ENCODE results near the gene LRRC74A.

Gene LRRC74A

DNA sequence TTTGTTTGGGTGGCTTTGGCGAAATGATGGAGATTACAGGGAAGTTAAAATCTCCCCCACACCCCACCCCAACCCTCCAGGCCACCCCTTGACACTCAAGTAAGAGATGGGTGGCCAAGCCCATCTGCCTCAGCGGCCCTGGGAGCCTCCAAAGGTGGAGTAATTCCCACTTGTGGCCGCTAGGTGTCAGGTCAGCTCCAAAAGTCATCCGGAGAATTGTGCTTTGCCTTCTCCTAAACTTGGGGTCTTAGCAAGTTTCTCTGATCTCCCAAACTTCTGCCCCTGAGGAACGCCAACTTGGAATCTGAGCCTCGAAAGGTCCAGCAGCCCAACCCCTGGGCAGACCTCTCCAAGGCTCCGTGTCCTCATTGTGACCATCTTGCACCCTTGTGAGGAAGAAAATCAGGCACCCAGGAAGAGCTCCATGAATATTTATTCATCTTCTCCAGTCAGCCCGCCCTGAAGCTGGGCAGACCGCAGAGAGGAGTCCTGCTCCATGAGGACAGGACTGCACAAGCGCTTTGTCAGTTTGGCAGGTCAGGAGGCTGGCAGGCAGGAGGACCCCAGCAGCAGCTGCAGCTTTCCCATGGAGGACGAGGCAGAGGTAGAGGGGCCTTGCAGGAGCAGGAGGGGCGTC is 46.7 kb downstream of the LRRC74A start:
- H3K4me3 ChIP-seq (replicated peaks; ENCODE audit: low read depth, low read length) = no peak overlapping the region
- no peak for DNase-seq (ENCODE audit: extremely low read depth, low read depth)
- TF ChIP-seq, protein P1, sequence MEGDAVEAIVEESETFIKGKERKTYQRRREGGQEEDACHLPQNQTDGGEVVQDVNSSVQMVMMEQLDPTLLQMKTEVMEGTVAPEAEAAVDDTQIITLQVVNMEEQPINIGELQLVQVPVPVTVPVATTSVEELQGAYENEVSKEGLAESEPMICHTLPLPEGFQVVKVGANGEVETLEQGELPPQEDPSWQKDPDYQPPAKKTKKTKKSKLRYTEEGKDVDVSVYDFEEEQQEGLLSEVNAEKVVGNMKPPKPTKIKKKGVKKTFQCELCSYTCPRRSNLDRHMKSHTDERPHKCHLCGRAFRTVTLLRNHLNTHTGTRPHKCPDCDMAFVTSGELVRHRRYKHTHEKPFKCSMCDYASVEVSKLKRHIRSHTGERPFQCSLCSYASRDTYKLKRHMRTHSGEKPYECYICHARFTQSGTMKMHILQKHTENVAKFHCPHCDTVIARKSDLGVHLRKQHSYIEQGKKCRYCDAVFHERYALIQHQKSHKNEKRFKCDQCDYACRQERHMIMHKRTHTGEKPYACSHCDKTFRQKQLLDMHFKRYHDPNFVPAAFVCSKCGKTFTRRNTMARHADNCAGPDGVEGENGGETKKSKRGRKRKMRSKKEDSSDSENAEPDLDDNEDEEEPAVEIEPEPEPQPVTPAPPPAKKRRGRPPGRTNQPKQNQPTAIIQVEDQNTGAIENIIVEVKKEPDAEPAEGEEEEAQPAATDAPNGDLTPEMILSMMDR (IDR thresholded peaks at IDR 0.05; ENCODE audit: low read depth, low read length, missing control alignments) = peak; percentile 82

DNA sequence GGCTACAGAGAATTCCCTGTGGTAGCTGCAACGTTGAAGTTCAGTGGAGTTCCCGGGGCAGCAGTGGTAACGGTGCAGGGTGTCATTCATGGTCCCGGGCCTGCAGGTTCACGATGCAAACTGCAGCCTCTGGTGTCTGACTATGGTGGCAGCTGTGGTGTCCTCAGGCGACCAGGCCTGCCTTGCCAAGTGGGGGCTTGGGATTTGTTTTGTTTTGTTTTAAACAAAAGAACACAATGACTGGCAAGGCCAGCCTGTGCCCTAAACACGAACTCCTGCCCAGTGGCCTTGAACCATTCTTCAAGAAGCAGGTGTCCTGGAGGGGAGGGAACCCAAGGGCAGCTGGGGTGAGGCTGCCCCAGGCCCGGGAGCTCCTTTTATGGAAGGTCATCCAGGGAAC is 48.5 kb downstream of the LRRC74A start:
- TF ChIP-seq, protein P1 (IDR thresholded peaks at IDR 0.05; ENCODE audit: low read depth, low read length, missing control alignments) = no peak
- no peak for DNase-seq (ENCODE audit: extremely low read depth, low read depth)
- no peak overlapping the region for H3K4me3 ChIP-seq (replicated peaks; ENCODE audit: low read depth, low read length)

DNA sequence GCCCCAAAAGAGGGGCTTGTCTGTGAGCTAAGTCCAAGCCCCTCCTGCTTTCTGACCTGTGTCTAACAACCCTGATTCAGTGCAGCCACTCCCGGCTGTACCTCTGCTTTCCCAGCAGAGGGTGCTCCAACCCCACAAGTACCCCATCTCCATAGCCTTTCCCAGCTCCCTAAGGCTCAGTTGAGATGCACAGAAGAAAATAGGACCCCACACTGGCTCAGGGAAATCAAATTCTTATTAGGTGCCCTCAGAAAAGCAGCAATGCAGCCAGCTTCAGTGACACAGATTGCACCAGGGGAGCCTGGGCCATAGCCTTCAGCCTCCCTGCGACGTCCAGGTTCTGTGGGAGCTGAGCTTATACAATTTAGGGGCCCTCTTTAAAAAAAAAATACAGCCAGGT is 49.9 kb downstream of the LRRC74A start:
- peak; percentile 41 for DNase-seq (ENCODE audit: extremely low read depth, low read depth)

DNA sequence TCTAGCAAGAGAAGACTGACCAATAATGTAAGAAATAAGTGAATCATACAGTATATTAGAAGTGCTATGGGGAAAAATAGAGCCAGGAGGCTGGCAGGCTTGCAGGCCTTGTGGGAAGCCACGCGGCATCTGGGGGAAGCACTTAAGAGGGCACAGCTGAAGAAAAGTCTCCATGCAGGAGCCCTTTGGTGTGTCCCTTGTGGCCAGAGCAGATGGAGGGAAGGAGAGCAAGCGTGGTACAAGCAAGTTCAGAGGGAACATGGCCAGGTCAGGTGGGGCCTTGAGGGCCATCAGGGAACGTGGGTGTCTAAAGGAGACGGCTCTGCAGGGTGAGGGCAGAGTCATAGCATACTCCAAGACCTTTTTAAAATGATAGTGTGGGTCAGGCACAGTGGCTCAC is 51.7 kb downstream of the LRRC74A start:
- no peak overlapping the region for H3K4me3 ChIP-seq (replicated peaks; ENCODE audit: low read depth, low read length)
- TF ChIP-seq, protein P1 (IDR thresholded peaks at IDR 0.05; ENCODE audit: low read depth, low read length, missing control alignments) = no peak
- DNase-seq (ENCODE audit: extremely low read depth, low read depth) = no peak

More for the DNA sequence above, 49.9 kb downstream of the LRRC74A start:
- H3K4me3 ChIP-seq (replicated peaks; ENCODE audit: low read depth, low read length) = no peak overlapping the region
- TF ChIP-seq, protein P1 (IDR thresholded peaks at IDR 0.05; ENCODE audit: low read depth, low read length, missing control alignments) = peak; percentile 92

DNA sequence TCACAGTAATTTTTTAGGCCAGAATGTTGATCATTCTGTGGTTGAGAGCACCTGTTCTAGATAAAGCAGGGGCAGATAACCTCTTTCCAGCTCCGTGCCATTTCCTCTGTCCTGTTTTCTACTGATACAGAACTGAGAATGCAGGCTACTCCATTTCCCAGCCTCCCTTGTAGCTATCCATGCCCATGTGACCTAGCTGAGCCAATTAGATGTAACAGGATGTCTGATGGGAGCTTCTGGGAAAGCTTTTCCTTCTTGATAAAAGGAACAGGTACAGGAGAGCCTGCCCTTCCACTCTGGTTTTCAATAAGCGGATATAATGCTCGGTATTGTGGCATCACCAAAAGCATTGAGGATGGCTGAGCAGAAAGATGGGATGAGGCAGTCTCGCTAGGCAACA is 54.2 kb downstream of the LRRC74A start:
- H3K4me3 ChIP-seq (replicated peaks; ENCODE audit: low read depth, low read length) = no peak overlapping the region
- no peak for DNase-seq (ENCODE audit: extremely low read depth, low read depth)
- TF ChIP-seq, protein P1 (IDR thresholded peaks at IDR 0.05; ENCODE audit: low read depth, low read length, missing control alignments) = no peak

GRCh38 chr14:76881348-76881747 is 55.1 kb downstream of the LRRC74A start:
- H3K4me3 ChIP-seq (replicated peaks; ENCODE audit: low read depth, low read length) = no peak overlapping the region
- TF ChIP-seq, protein P1 (IDR thresholded peaks at IDR 0.05; ENCODE audit: low read depth, low read length, missing control alignments) = no peak
- no peak for DNase-seq (ENCODE audit: extremely low read depth, low read depth)

- TF ChIP-seq, protein P1 (IDR thresholded peaks at IDR 0.05; ENCODE audit: low read depth, low read length, missing control alignments) = no peak
- no peak overlapping the region for H3K4me3 ChIP-seq (replicated peaks; ENCODE audit: low read depth, low read length)
- DNase-seq (ENCODE audit: extremely low read depth, low read depth) = no peak
Measured at GRCh38 chr14:76882651-76883050, 56.4 kb downstream of the LRRC74A start.
